SH-SY5Y (cell line): ENCODE results near the gene E2F2.

Experiments
- GATA2 ChIP-seq: IDR thresholded peaks from 2 replicates; pipeline ENCODE4 v1.6.1; 2011; ENCODE audit warnings: mild to moderate bottlenecking, low read depth, low read length
- GATA3 ChIP-seq: IDR thresholded peaks from 2 replicates; pipeline ENCODE4 v1.6.1; 2011; ENCODE audit warnings: low read depth, mild to moderate bottlenecking, low read length, moderate library complexity

Gene E2F2

DNA sequence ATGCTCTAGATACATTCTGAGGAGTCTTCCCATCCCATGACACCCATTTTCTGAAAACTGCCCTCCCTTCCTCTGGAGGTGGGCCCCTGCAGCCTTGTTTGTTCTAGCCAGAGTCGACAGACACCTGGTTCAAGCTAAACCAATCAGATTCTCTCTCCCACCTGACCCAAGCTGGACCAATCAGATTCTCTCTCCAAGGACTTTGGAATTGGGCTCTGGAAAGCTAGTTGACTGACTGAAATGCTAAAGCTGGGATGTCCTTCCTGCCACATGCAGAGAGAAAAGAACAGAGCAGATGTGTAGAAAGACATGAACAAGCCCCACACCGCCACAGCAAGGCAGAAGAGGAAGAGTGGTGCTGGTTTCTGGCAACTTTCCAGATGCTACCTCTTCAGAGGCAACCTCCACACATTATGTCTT, 71.7 kb downstream of the E2F2 start:
- TF ChIP-seq GATA3 (no peak), GATA2 (no peak)
